Measurements from ENCODE around the gene LGMN. TPM values are rescaled to one million over a fixed set of nuclear protein-coding genes. Genes with fewer than 3 reads are reported as not detected.
"Not testable (repeated sequence)": the region's sequence is repeated elsewhere in the genome, so short reads cannot be mapped to it uniquely, and the experiment has no call there.

LGMN gene
- total RNA-seq, 4 donors from 2014 or later, result 161 to 193 (median 175) TPM

GRCh38 chr14:92774572-92774971 lies 26.1 kb upstream of the LGMN start:
- no peak for ATAC-seq (ENCODE audit: low FRiP score)
- no peak for DNase-seq (ENCODE audit: low spot score)
- TF ChIP-seq CTCF (IDR thresholded peaks at IDR 0.05), result no peak

- TF ChIP-seq CTCF (IDR thresholded peaks at IDR 0.05), result no peak
- DNase-seq (ENCODE audit: low spot score) (no peak), ATAC-seq (ENCODE audit: low FRiP score) (no peak)
Observed at GRCh38 chr14:92770484-92770883, 22.1 kb upstream of the LGMN start.

- ATAC-seq (ENCODE audit: low FRiP score) (no peak), DNase-seq (ENCODE audit: low spot score) (no peak)
- no peak for TF ChIP-seq CTCF (IDR thresholded peaks at IDR 0.05)
Observed at GRCh38 chr14:92768795-92769194, 20.4 kb upstream of the LGMN start.

- DNase-seq (ENCODE audit: low spot score); ATAC-seq (ENCODE audit: low FRiP score): not testable (repeated sequence)
Observed at GRCh38 chr14:92768236-92768635, 19.8 kb upstream of the LGMN start.

GRCh38 chr14:92763666-92764631 lies 15.5 kb upstream of the LGMN start:
- not testable (repeated sequence) for ATAC-seq (ENCODE audit: low FRiP score); DNase-seq (ENCODE audit: low spot score)

- no peak for DNase-seq (ENCODE audit: low spot score)
- no peak for TF ChIP-seq CTCF (IDR thresholded peaks at IDR 0.05)
- no peak for ATAC-seq (ENCODE audit: low FRiP score)
Observed at GRCh38 chr14:92760524-92760805, 12.0 kb upstream of the LGMN start.

GRCh38 chr14:92759679-92760523 lies 11.5 kb upstream of the LGMN start:
- no peak for ATAC-seq (ENCODE audit: low FRiP score)
- DNase-seq (ENCODE audit: low spot score), result no peak
- no peak for TF ChIP-seq CTCF (IDR thresholded peaks at IDR 0.05)

- no peak for DNase-seq (ENCODE audit: low spot score)
- ATAC-seq (ENCODE audit: low FRiP score), result no peak
- TF ChIP-seq CTCF (IDR thresholded peaks at IDR 0.05), result no peak
Observed at GRCh38 chr14:92759300-92759678, 10.9 kb upstream of the LGMN start.
